Tibial nerve (tissue), 4 donors: ENCODE results near the gene CCR8. TPM values are rescaled to one million over a fixed set of nuclear protein-coding genes. Genes with fewer than 3 reads are reported as not detected.
"Not testable (repeated sequence)": the region's sequence is repeated elsewhere in the genome, so short reads cannot be mapped to it uniquely, and the experiment has no call there.

Source experiments
- DNase-seq, 2 donors: peaks; one replicate each; pipeline ENCODE4 v3.0.0-alpha.2; 2019; ENCODE audit warnings: low spot score in 2 of 2
- H3K27ac ChIP-seq, 4 donors: fragments of 200-600 bp; sonication (generic) in 3 of 4; one replicate each; pipeline ENCODE4 v1.5.1; 2017 to 2019; ENCODE audit warnings: mild to moderate bottlenecking in 1 of 4
- H3K27me3 ChIP-seq, 2 donors: fragments of 200-600 bp; sonication (generic) in 1 of 2; one replicate each; pipeline versions ENCODE4 v1.5.1 to v1.6.0; 2017 to 2019
- H3K36me3 ChIP-seq, 3 donors: fragments of 200-600 bp; sonication (generic); one replicate each; pipeline ENCODE4 v1.5.1; 2018 to 2019
- H3K4me1 ChIP-seq, 4 donors: fragments of 200-600 bp; sonication (generic) in 3 of 4; one replicate each; pipeline ENCODE4 v1.5.1; 2017 to 2019
- H3K4me3 ChIP-seq, 4 donors: fragments of 200-600 bp; sonication (generic) in 3 of 4; one replicate each; pipeline ENCODE4 v1.5.1; 2017 to 2019; ENCODE audit warnings: mild to moderate bottlenecking in 1 of 4, moderate library complexity in 1 of 4
- H3K9me3 ChIP-seq, 4 donors: fragments of 200-600 bp; sonication (generic) in 3 of 4; one replicate each; pipeline ENCODE4 v1.5.1; 2017 to 2019
- EP300 ChIP-seq, 2 donors: sonication (generic); formaldehyde crosslinking; IDR thresholded peaks; one replicate each; pipeline ENCODE4 v1.6.1; 2017; ENCODE audit warnings: antibody characterized with exemption in 2 of 2, mild to moderate bottlenecking in 1 of 2
- POLR2A ChIP-seq, 2 donors: fragments of 450-650 bp; IDR thresholded peaks; one replicate each; pipeline ENCODE4 v1.6.1; 2017; ENCODE audit warnings: antibody characterized with exemption in 2 of 2, mild to moderate bottlenecking in 2 of 2, moderate library complexity in 2 of 2
- WGBS, 2 donors: methylation state at CpG; one replicate each; pipeline ENCODE4 v1.1.5; 2018; 5-methylcytosine and 5-hydroxymethylcytosine counted together
- total RNA-seq, 4 donors: library from RNA; depleted of rRNA; stranded (reverse); fragments of >200 nt; gene quantifications; one replicate each; pipeline ENCODE4 v1.1.0, GENCODE V29; 2016
- TF ChIP-seq, protein P1 (sequence below), 5 experiments: fragments of 200-600 bp in 3 of 5; fragments of 450-650 bp in 2 of 5; sonication (generic) in 3 of 5; IDR thresholded peaks; one replicate each; pipeline ENCODE4 v1.5.1; 2016 to 2019; ENCODE audit warnings: antibody characterized with exemption in 5 of 5, mild to moderate bottlenecking in 3 of 5, moderate library complexity in 2 of 5

The CCR8 gene
- total RNA-seq, 4 donors from 2014 or later = not detected

GRCh38 chr3:39313289-39313688, 16.2 kb upstream of the CCR8 start:
- TF ChIP-seq EP300 (IDR thresholded peaks at IDR 0.05) = no peak
- TF ChIP-seq, protein P1, sequence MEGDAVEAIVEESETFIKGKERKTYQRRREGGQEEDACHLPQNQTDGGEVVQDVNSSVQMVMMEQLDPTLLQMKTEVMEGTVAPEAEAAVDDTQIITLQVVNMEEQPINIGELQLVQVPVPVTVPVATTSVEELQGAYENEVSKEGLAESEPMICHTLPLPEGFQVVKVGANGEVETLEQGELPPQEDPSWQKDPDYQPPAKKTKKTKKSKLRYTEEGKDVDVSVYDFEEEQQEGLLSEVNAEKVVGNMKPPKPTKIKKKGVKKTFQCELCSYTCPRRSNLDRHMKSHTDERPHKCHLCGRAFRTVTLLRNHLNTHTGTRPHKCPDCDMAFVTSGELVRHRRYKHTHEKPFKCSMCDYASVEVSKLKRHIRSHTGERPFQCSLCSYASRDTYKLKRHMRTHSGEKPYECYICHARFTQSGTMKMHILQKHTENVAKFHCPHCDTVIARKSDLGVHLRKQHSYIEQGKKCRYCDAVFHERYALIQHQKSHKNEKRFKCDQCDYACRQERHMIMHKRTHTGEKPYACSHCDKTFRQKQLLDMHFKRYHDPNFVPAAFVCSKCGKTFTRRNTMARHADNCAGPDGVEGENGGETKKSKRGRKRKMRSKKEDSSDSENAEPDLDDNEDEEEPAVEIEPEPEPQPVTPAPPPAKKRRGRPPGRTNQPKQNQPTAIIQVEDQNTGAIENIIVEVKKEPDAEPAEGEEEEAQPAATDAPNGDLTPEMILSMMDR (IDR thresholded peaks at IDR 0.05) = no peak
- TF ChIP-seq POLR2A (IDR thresholded peaks at IDR 0.05) = no peak
- no peaks in the 10 kb centered on the region for H3K36me3 ChIP-seq
- H3K4me1 ChIP-seq = no peaks in the 10 kb centered on the region
- peaks cover 0 to 28% (median 0%) of the 10 kb centered on the region in 4 donors for H3K9me3 ChIP-seq
- H3K27me3 ChIP-seq = no peaks in the 10 kb centered on the region
- DNase-seq = no peak
- no peak overlapping the region for H3K27ac ChIP-seq
- H3K4me3 ChIP-seq = no peak overlapping the region

GRCh38 chr3:39315420-39315819, 14.1 kb upstream of the CCR8 start:
- Histone ChIP-seq H3K27me3 (no peaks in the 10 kb centered on the region), H3K4me3 (no peak overlapping the region), H3K27ac (no peak overlapping the region), H3K4me1 (no peaks in the 10 kb centered on the region), H3K36me3 (no peaks in the 10 kb centered on the region), H3K9me3 (peaks cover 0 to 31% (median 0%) of the 10 kb centered on the region in 4 donors)
- no peak for TF ChIP-seq POLR2A (IDR thresholded peaks at IDR 0.05)
- TF ChIP-seq EP300 (IDR thresholded peaks at IDR 0.05) = no peak
- TF ChIP-seq, protein P1 (IDR thresholded peaks at IDR 0.05) = no peak
- 83 to 85% methylated on average over 1 of the region's 1 CpG for WGBS, 2 donors
- no peak for DNase-seq

- H3K4me3 ChIP-seq = no peak overlapping the region
- peaks cover 0 to 28% (median 0%) of the 10 kb centered on the region in 4 donors for H3K9me3 ChIP-seq
- H3K27ac ChIP-seq = no peak overlapping the region
- 88 to 90% methylated on average over 2 of the region's 2 CpGs for WGBS, 2 donors
- no peak for DNase-seq
- no peaks in the 10 kb centered on the region for H3K27me3 ChIP-seq
- H3K36me3 ChIP-seq = no peaks in the 10 kb centered on the region
- H3K4me1 ChIP-seq = no peaks in the 10 kb centered on the region
- TF ChIP-seq, protein P1 (IDR thresholded peaks at IDR 0.05) = no peak
- no peak for TF ChIP-seq POLR2A (IDR thresholded peaks at IDR 0.05)
- no peak for TF ChIP-seq EP300 (IDR thresholded peaks at IDR 0.05)
Observed at GRCh38 chr3:39317571-39318169, 11.8 kb upstream of the CCR8 start.

DNA sequence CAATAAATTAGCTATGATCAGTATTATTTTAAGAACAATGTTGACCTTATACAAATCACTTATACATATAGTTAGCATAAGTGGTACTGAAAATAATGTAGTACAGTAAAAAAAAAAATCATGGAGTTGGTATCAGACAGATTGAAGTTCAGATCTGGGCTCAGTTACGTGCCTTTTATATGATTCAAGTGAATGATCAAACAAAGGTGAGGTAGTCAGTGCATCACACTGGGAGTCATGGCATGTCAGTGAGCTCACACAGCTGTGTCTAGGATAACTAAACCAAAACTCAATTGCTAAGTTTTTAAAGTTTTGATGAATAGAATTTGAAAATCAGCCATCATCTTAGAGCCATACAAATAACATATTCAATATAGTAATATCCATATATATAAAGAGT, 11.2 kb upstream of the CCR8 start:
- Histone ChIP-seq H3K27me3 (no peaks in the 10 kb centered on the region), H3K9me3 (peaks cover 0 to 28% (median 0%) of the 10 kb centered on the region in 4 donors)
- 84 to 88% methylated on average over 1 of the region's 1 CpG for WGBS, 2 donors

DNA sequence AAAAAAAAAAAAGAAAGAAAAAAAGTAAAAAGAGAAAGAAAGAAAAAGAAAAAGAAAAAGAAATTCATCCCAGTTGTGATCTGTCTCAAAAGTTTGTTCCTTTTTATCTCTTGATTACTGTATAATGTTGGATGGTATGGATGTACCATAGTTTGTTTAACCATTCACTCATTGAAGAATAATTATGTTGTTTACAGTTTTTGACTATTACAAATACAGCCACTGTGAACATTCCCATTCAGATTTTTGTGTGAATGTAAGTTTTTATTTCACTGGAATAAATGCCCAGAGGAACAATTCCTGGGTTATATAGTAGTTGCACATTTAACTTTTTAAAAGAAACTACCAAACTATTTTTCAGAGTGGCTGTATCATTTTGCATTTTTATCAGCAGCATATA, 10.3 kb upstream of the CCR8 start:
- no peak overlapping the region for H3K4me3 ChIP-seq
- H3K4me1 ChIP-seq = no peaks in the 10 kb centered on the region
- DNase-seq = no peak
- TF ChIP-seq, protein P1 (IDR thresholded peaks at IDR 0.05) = no peak
- TF ChIP-seq EP300 (IDR thresholded peaks at IDR 0.05) = no peak
- no peaks in the 10 kb centered on the region for H3K36me3 ChIP-seq
- H3K27me3 ChIP-seq = no peaks in the 10 kb centered on the region
- H3K9me3 ChIP-seq = peaks cover 0 to 19% (median 0%) of the 10 kb centered on the region in 4 donors
- no peak overlapping the region for H3K27ac ChIP-seq

More for the DNA sequence above, 11.2 kb upstream of the CCR8 start:
- TF ChIP-seq, protein P1 (IDR thresholded peaks at IDR 0.05) = no peak
- TF ChIP-seq EP300 (IDR thresholded peaks at IDR 0.05) (no peak), POLR2A (IDR thresholded peaks at IDR 0.05) (no peak)
- H3K4me1 ChIP-seq = no peaks in the 10 kb centered on the region
- H3K36me3 ChIP-seq = no peaks in the 10 kb centered on the region
- H3K4me3 ChIP-seq = no peak overlapping the region
- no peak for DNase-seq
- no peak overlapping the region for H3K27ac ChIP-seq

DNA sequence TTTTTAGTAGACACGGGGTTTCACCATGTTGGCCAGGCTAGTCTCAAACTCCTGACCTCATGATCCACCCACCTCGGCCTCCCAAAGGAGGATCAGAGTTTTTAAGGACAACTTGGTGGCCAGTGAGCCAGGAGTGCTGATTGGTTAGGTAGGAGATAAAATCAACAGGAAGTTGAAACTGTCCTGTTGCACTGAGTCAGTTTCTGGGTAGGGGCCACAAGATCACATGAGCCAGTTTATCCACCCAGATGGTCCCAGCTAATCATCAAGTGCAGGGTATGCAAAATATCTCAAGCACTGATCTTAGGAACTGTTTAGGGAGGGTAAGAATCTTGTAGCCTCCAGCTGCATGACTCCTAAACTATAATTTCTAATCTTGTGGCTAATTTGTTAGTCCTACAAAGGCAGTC, 7.9 kb upstream of the CCR8 start:
- not testable (repeated sequence) for H3K9me3 ChIP-seq, DNase-seq, H3K4me1 ChIP-seq, H3K27me3 ChIP-seq, H3K27ac ChIP-seq, H3K4me3 ChIP-seq, H3K36me3 ChIP-seq
- 88 to 95% methylated on average over 2 of the region's 2 CpGs for whole genome bisulfite sequencing, 2 donors

DNA sequence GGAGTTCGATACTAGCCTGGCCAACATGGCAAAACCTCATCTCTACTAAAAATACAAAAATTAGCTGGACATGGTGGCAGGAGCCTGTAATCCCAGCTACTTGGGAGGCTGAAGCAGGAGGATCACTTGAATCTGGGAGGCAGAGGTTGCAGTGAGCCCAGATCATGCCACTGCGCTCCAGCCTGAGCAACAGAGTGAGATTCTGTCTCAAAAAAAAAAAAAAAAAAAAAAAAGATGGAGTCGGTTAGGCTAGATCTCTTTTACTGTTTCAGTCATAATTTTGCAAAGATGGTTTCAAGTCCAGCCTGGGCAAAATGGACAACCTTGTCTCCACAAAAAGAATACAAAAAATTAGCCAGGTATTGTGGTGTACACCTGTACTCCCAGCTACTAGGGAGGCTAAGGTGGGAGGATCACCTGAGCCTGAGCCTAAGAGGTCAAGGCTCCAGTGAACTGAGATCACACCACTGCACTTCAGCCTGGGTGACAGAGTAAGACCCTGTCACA, 7.2 kb upstream of the CCR8 start:
- 56 to 61% methylated on average over 3 of the region's 3 CpGs for WGBS, 2 donors
- not testable (repeated sequence) for H3K36me3 ChIP-seq, H3K27me3 ChIP-seq, DNase-seq, H3K9me3 ChIP-seq, H3K27ac ChIP-seq, H3K4me3 ChIP-seq, H3K4me1 ChIP-seq
